Testis (tissue), 3 donors: ENCODE results near the gene CERT1. TPM values are rescaled to one million over a fixed set of nuclear protein-coding genes. Genes with fewer than 3 reads are reported as not detected.

Source experiments
- DNase-seq: peaks from one replicate; pipeline ENCODE4 v3.0.0-alpha.2; 2019
- H3K27ac ChIP-seq, 2 donors: fragments of 200-600 bp; sonication (generic); one replicate each; pipeline ENCODE4 v1.5.1; 2019
- H3K27me3 ChIP-seq: fragments of 200-600 bp; sonication (generic); one replicate; pipeline ENCODE4 v1.5.1; 2019
- H3K36me3 ChIP-seq: fragments of 200-600 bp; sonication (generic); one replicate; pipeline ENCODE4 v1.5.1; 2017; ENCODE audit warnings: low read depth; ENCODE audit errors: missing control alignments
- H3K4me1 ChIP-seq: fragments of 200-600 bp; sonication (generic); one replicate; pipeline ENCODE4 v1.5.1; 2019
- H3K4me3 ChIP-seq, 2 donors: fragments of 200-600 bp; sonication (generic); one replicate each; pipeline ENCODE4 v1.5.1; 2017 to 2019
- H3K9me3 ChIP-seq: fragments of 200-600 bp; sonication (generic); one replicate; pipeline ENCODE4 v1.5.1; 2017
- CTCF ChIP-seq, 3 experiments: fragments of 450-650 bp in 2 of 3; fragments of 200-600 bp in 1 of 3; sonication (generic) in 1 of 3; IDR thresholded peaks; one replicate each; pipeline ENCODE4 v1.5.1; 2016 to 2019; ENCODE audit warnings: antibody characterized with exemption in 3 of 3, mild to moderate bottlenecking in 2 of 3, moderate library complexity in 1 of 3
- POLR2A ChIP-seq: fragments of 450-650 bp; IDR thresholded peaks from one replicate; pipeline ENCODE4 v1.6.1; 2017; ENCODE audit warnings: antibody characterized with exemption, mild to moderate bottlenecking, moderate library complexity
- WGBS, 2 donors: methylation state at CpG; one replicate each; pipeline ENCODE4 v1.1.5; 2018; 5-methylcytosine and 5-hydroxymethylcytosine counted together
- intact Hi-C: fragments of 100-400 bp; cut with DNase I; formaldehyde crosslinking; loops from one replicate; pipeline ENCODE4 v1.15.1; 2023; ENCODE audit warnings: low total_unique reads
- polyA plus RNA-seq: library from polyadenylated mRNA; stranded (reverse); fragments of 350-450 nt; fragmentation: Illumina TruSeq; extraction: RNeasy Lipid Tissue Mini Kit (QIAGEN cat#74804); gene quantifications from one replicate; pipeline ENCODE4 v1.2.3, GENCODE V29; 2014; ENCODE audit warnings: low read depth, low replicate concordance; ENCODE audit not compliant: insufficient read depth
- total RNA-seq, 2 donors: library from RNA; depleted of rRNA; stranded (reverse); fragments of >200 nt; gene quantifications; one replicate each; pipeline ENCODE4 v1.2.3, GENCODE V29; 2016

The CERT1 gene
- total and polyA plus RNA-seq, 3 donors from 2014 or later: 45.0 to 61.3 (median 51.3) TPM

- Histone ChIP-seq H3K36me3 (no peaks in the 10 kb centered on the region), H3K4me3 (no peak overlapping the region), H3K27me3 (no peaks in the 10 kb centered on the region), H3K9me3 (no peaks in the 10 kb centered on the region), H3K27ac (no peak overlapping the region), H3K4me1 (no peaks in the 10 kb centered on the region)
- no peak for DNase-seq
- TF ChIP-seq CTCF (IDR thresholded peaks at IDR 0.05) (no peak), POLR2A (no peak)
- intact Hi-C loops: no loop called here
- 70 to 80% methylated on average over 2 of the region's 2 CpGs for WGBS, 2 donors
These were observed 72.7 kb downstream of the CERT1 start for GRCh38 chr5:75438722-75439121.

DNA sequence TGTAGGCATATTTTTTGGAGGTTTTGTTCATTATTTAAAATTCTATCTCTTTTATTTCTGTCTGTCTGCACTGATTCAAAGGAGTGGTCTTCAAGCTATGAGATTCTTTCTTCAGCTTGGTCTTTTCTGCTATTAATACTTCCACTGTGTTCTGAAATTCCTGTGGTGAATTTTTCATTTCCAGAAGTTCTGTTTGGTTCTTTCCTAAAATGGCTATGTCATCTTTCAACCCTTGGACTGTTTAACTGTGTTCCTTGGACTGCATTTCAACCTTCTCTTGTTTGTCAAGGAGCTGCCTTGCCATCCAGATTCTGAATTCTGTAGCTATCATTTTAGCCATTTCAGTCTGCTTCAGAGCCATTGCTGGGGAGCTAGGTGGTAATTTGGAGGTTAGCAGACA is 76.3 kb downstream of the CERT1 start:
- Histone ChIP-seq H3K27ac (no peak overlapping the region), H3K36me3 (no peaks in the 10 kb centered on the region), H3K4me3 (no peak overlapping the region), H3K27me3 (no peaks in the 10 kb centered on the region), H3K4me1 (no peaks in the 10 kb centered on the region), H3K9me3 (no peaks in the 10 kb centered on the region)
- intact Hi-C loops: no loop called here
- no peak for DNase-seq
- TF ChIP-seq CTCF (IDR thresholded peaks at IDR 0.05) (no peak), POLR2A (no peak)

- no peak for DNase-seq
- H3K27me3 ChIP-seq: no peaks in the 10 kb centered on the region
- TF ChIP-seq CTCF (IDR thresholded peaks at IDR 0.05) (no peak), POLR2A (no peak)
- no peak overlapping the region for H3K4me3 ChIP-seq
- H3K36me3 ChIP-seq: no peaks in the 10 kb centered on the region
- H3K9me3 ChIP-seq: no peaks in the 10 kb centered on the region
- intact Hi-C loops: no loop called here
- no peaks in the 10 kb centered on the region for H3K4me1 ChIP-seq
- WGBS, 2 donors: 87 to 98% methylated on average over 3 of the region's 3 CpGs
- no peak overlapping the region for H3K27ac ChIP-seq
These were observed 77.5 kb downstream of the CERT1 start for GRCh38 chr5:75433814-75434506.

- no peak overlapping the region for H3K27ac ChIP-seq
- DNase-seq: no peak
- H3K36me3 ChIP-seq: no peaks in the 10 kb centered on the region
- intact Hi-C loops: no loop called here
- H3K4me3 ChIP-seq: no peak overlapping the region
- no peaks in the 10 kb centered on the region for H3K9me3 ChIP-seq
- no peaks in the 10 kb centered on the region for H3K4me1 ChIP-seq
- no peak for TF ChIP-seq POLR2A
- TF ChIP-seq CTCF (IDR thresholded peaks at IDR 0.05): no peak
- H3K27me3 ChIP-seq: no peaks in the 10 kb centered on the region
- WGBS, 2 donors: 91% methylated on average over 1 of the region's 1 CpG
These were observed 97.2 kb downstream of the CERT1 start for GRCh38 chr5:75414241-75414640.
